ENCODE results near the gene TPTE2.
A peak's percentile ranks its signal among the peaks of the same experiment; 100 is the strongest.

TPTE2 gene

DNA sequence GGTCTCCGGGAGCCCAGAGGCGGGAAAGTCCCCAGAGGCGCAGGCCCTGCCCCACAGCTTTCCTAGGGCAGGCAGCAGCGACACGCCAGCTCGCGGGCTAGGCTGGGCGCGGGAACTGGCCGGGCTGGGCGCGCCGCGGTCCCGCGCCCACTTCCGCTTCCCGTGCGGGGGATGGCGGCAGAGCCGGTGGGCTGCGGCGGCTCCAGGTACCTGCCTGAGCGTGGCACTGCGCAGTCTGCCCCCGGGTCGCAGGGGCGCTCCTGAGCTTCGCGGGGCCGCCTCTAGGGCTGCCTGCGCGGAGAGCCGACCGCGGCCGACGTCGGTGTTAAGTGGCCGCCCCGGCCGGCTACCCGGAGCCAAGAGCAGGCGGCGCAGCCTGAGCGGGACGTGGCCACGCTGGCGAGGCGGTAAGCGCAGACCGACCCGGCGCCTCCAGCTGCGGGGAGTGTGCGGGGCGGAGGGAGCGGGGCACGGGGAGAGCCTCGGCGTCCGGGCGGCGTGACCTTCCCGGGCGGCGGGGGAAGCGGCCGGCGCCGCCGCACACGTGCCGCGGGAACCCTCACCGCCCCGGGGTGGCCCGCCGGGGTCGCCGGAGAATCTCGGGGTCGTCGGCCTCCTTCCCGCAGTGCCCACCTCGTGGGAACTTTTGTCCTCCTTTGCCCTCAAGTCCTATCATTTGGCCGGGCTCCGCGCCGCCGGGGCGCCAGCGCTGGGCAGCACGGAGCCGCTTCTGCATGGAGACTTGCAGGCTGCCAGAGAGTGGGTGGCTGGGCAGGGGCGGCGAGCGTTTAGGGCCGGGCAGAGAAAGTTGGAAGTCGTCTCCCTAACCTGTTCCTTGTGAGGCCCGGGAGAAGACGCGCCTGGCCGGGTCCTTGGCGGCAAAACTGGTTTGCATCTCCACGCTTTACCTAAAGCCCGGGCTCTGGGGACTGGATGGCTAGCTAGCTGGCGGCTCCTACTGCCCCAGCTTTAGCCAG is 40.7 kb upstream of the TPTE2 start:
- Histone ChIP-seq H3K36me3 (no peaks in the 10 kb centered on the region), H3K9me3 (no peaks in the 10 kb centered on the region), H3K4me1 (ENCODE audit: control insufficient read depth in 1 of 2, insufficient read depth in 1 of 2, low read depth in 1 of 2, low read length in 1 of 2) (peaks cover 8 to 10% of the 10 kb centered on the region in 2 experiments), H3K4me3 (ENCODE audit: low read depth in 1 of 2, low read length in 1 of 2) (peak overlapping the region in 1 of 2 experiments; percentile 49), H3K27me3 (peaks cover 81% of the 10 kb centered on the region), H3K27ac (no peak overlapping the region)
- TF ChIP-seq, protein P1, sequence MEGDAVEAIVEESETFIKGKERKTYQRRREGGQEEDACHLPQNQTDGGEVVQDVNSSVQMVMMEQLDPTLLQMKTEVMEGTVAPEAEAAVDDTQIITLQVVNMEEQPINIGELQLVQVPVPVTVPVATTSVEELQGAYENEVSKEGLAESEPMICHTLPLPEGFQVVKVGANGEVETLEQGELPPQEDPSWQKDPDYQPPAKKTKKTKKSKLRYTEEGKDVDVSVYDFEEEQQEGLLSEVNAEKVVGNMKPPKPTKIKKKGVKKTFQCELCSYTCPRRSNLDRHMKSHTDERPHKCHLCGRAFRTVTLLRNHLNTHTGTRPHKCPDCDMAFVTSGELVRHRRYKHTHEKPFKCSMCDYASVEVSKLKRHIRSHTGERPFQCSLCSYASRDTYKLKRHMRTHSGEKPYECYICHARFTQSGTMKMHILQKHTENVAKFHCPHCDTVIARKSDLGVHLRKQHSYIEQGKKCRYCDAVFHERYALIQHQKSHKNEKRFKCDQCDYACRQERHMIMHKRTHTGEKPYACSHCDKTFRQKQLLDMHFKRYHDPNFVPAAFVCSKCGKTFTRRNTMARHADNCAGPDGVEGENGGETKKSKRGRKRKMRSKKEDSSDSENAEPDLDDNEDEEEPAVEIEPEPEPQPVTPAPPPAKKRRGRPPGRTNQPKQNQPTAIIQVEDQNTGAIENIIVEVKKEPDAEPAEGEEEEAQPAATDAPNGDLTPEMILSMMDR (IDR thresholded peaks at IDR 0.05): no peak

DNA sequence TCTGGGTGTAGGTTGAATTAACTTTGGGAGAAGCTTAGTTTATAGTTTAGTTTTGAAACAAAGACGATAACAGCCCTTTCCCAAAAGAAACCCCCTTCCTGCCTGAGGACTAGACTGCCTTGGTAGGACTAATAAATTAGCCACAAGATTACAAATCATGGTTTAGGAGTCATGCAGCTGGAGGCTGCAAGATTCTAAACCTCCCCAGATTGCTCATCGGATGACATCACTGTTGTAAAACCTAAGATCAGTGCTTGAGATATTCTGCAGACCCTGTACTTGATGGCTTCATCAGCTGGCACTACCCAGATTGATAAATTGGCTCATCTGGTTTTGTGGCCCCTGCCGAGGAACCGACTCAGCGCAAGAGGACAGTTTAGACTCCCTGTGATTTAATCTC is 36.2 kb upstream of the TPTE2 start:
- TF ChIP-seq, protein P1 (IDR thresholded peaks at IDR 0.05): no peak
- Histone ChIP-seq H3K27me3 (peaks cover 59% of the 10 kb centered on the region), H3K4me3 (ENCODE audit: low read depth in 1 of 2, low read length in 1 of 2) (no peak overlapping the region), H3K4me1 (ENCODE audit: control insufficient read depth in 1 of 2, insufficient read depth in 1 of 2, low read depth in 1 of 2, low read length in 1 of 2) (peaks cover 8 to 10% of the 10 kb centered on the region in 2 experiments), H3K9me3 (no peaks in the 10 kb centered on the region), H3K36me3 (no peaks in the 10 kb centered on the region), H3K27ac (no peak overlapping the region)

DNA sequence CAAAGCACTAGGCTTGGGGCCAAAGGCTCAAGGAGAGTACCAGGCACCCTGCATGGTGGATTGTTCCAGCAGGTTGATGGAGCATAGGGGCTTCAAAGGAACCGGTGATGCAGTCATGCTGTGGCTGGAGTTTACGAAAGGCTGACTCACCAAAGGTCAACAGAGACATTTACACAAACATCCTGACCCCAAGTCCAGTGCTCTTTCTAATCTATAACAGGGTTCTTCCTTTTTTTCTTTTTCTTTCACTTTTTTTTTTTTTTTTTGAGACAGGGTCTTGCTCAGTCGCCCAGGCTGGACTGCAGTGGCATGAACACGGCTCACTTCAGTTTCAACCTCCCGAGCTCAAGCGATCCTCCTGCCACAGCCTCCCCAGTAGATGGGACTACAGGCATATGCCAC is 35.6 kb upstream of the TPTE2 start:
- TF ChIP-seq, protein P1 (IDR thresholded peaks at IDR 0.05): no peak
- no peak overlapping the region for H3K4me3 ChIP-seq (ENCODE audit: low read depth in 1 of 2, low read length in 1 of 2)
- no peaks in the 10 kb centered on the region for H3K36me3 ChIP-seq
- H3K27ac ChIP-seq: no peak overlapping the region
- peaks cover 3 to 5% of the 10 kb centered on the region in 2 experiments for H3K4me1 ChIP-seq (ENCODE audit: control insufficient read depth in 1 of 2, insufficient read depth in 1 of 2, low read depth in 1 of 2, low read length in 1 of 2)
- H3K27me3 ChIP-seq: peaks cover 54% of the 10 kb centered on the region
- H3K9me3 ChIP-seq: no peaks in the 10 kb centered on the region

DNA sequence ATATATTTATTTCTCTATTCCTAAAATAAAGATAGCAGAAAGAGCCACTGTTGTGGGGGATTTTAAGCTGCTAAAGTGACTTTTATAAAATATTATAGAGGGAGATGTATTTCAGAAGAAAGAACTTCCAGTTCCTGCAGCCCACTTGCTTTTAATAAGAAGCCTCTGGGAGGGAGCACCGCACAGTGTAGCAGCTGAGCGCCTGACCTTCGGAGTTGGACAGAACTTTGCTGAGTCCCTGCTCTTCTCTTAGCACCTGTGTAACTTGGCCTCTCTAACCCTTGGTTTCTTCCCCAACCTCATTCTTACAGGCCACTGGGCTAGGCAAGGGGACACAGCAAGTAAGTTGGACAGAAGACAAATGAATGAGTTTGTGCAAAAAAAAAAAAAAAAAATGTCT is 34.8 kb upstream of the TPTE2 start:
- TF ChIP-seq, protein P1 (IDR thresholded peaks at IDR 0.05): no peak
- Histone ChIP-seq H3K9me3 (no peaks in the 10 kb centered on the region), H3K36me3 (no peaks in the 10 kb centered on the region), H3K4me3 (ENCODE audit: low read depth in 1 of 2, low read length in 1 of 2) (no peak overlapping the region), H3K4me1 (ENCODE audit: control insufficient read depth in 1 of 2, insufficient read depth in 1 of 2, low read depth in 1 of 2, low read length in 1 of 2) (no peaks in the 10 kb centered on the region), H3K27me3 (peaks cover 48% of the 10 kb centered on the region), H3K27ac (no peak overlapping the region)

DNA sequence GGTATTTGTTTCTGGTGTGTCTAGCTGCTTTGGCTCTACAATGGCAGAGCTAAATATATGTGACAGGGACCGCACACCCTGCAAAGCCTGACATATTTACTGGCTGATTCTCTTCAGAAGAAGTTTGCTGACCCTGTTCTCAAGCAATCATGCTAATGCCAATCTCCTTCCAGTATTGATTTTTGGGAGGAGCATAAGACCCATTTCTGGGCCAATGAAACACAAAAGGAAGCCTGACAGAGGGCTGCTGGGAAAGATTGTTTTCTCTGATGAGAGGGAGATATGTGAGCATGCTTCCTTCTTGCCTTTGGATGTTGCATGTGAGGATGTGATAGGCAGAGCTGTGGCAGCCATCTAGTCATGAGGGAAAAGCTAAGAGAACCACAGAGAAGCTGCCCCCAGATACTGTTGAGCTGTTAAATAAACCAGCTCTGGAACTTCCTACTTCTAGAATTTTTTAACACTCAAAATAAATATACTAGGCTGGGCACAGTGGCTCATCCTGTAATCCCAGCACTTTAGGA is 31.4 kb upstream of the TPTE2 start:
- Histone ChIP-seq H3K9me3 (no peaks in the 10 kb centered on the region), H3K27me3 (peaks cover 31% of the 10 kb centered on the region), H3K4me3 (ENCODE audit: low read depth in 1 of 2, low read length in 1 of 2) (no peak overlapping the region), H3K36me3 (no peaks in the 10 kb centered on the region), H3K27ac (no peak overlapping the region), H3K4me1 (ENCODE audit: control insufficient read depth in 1 of 2, insufficient read depth in 1 of 2, low read depth in 1 of 2, low read length in 1 of 2) (no peaks in the 10 kb centered on the region)
- TF ChIP-seq, protein P1 (IDR thresholded peaks at IDR 0.05): no peak

All from neutrophil (primary cell).